PC-9 (cell line): ENCODE measurements around the gene TRIM24.

Experiments used
- EZH2 ChIP-seq: fragments of 200-600 bp; sonication (generic); IDR thresholded peaks from 2 replicates; pipeline ENCODE4 v1.8.0; 2017; ENCODE audit warnings: antibody characterized with exemption, low read depth
- TF ChIP-seq, protein P1 (sequence below): fragments of 200-600 bp; sonication (generic); conservative IDR thresholded peaks from 2 replicates; pipeline ENCODE4 v1.6.1; 2017; ENCODE audit warnings: mixed run types, antibody characterized with exemption, mild to moderate bottlenecking, moderate library complexity

DNA sequence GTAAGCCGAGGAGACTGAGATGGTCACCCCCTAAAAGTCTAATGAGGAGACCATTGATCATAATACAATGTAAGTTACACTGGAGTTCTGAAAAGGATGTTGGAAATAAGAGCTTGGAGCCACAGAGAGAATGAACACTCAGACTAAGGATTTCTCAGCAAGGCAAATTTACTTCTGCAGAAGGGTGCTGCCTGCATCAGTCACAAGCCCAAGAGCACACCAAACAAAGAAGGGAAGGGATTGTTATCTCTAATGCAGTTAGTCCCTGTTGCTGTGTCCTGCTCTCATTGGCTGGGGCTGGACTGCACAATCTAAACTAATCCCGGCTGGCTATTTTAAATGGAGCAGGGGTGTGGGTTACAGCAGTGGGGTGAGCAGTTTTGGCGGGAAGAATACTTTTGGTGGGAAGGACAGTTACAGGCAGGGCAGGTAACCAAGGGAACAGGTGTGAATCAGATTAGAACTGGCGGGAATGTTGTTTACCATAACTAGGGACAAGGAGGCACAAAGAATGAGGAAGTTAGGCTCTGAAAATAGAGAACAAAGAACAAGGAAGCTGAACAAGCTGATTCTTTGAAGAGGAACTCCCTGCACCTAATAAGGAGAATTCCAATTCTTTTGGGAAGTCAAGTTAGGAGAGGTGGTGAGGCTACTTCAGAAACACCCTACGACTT lies 30.3 kb upstream of the TRIM24 start:
- TF ChIP-seq, protein P1, sequence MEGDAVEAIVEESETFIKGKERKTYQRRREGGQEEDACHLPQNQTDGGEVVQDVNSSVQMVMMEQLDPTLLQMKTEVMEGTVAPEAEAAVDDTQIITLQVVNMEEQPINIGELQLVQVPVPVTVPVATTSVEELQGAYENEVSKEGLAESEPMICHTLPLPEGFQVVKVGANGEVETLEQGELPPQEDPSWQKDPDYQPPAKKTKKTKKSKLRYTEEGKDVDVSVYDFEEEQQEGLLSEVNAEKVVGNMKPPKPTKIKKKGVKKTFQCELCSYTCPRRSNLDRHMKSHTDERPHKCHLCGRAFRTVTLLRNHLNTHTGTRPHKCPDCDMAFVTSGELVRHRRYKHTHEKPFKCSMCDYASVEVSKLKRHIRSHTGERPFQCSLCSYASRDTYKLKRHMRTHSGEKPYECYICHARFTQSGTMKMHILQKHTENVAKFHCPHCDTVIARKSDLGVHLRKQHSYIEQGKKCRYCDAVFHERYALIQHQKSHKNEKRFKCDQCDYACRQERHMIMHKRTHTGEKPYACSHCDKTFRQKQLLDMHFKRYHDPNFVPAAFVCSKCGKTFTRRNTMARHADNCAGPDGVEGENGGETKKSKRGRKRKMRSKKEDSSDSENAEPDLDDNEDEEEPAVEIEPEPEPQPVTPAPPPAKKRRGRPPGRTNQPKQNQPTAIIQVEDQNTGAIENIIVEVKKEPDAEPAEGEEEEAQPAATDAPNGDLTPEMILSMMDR = no peak
- TF ChIP-seq EZH2 = no peak
